GM12878 (cell line): Measurements from ENCODE around the gene FNTB. TPM values are rescaled to one million over a fixed set of nuclear protein-coding genes. Genes with fewer than 3 reads are reported as not detected.

Experiments used
- ATAC-seq: fragments of 200-7000 bp; cut with Tn5 transposase; 3 replicates; pipeline ENCODE4 v1.9.1; 2020; ENCODE audit warnings: mild to moderate bottlenecking, moderate library complexity
- BruUV-seq: library from RNA; stranded (reverse); fragments of 400-500 nt; replicated peaks from 2 replicates; lab custom pipeline; 2021; lab: Mats Ljungman, UMichigan
- CTCF ChIA-PET: fragments of 300-600 bp; sonication (Branson Sonifier 250); formaldehyde crosslinking; extraction: SDS; loops from one replicate; lab custom pipeline; 2021; ENCODE audit warnings: inconsistent platforms; lab: Yijun Ruan, JAX
- POLR2A ChIA-PET: fragments of 350-600 bp; formaldehyde crosslinking; extraction: SDS; loops from one replicate; lab custom pipeline; 2021; ENCODE audit warnings: inconsistent platforms; lab: Charles Lee
- RAD21 ChIA-PET: fragments of 300-600 bp; sonication (Branson Sonifier 250); formaldehyde crosslinking; loops from one replicate; lab custom pipeline; 2023; ENCODE audit warnings: antibody characterized with exemption; ENCODE audit not compliant: unreplicated experiment; lab: Charles Lee
- SMC1A ChIA-PET: fragments of 300-600 bp; sonication (Branson Sonifier 250); formaldehyde crosslinking; loops from one replicate; lab custom pipeline; 2023; ENCODE audit not compliant: unreplicated experiment, uncharacterized antibody; lab: Charles Lee
- DNase-seq: peaks from one replicate; pipeline ENCODE4 v3.0.0-alpha.2; 2011; ENCODE audit warnings: low read depth, low spot score
- FAIRE-seq: peaks from 3 replicates; lab custom pipeline; 2011; peaks lifted over from hg19 to GRCh38; lab: Jason Lieb, UNC
- H2AFZ ChIP-seq: 2 replicates; pipeline ENCODE4 v1.6.0; 2011; ENCODE audit warnings: low read depth, low read length, control low read depth; ENCODE audit not compliant: control insufficient read depth
- H3K27ac ChIP-seq: 2 replicates; pipeline ENCODE4 v1.5.1; 2011; ENCODE audit warnings: control low read depth; ENCODE audit not compliant: control insufficient read depth, insufficient read depth
- H3K27me3 ChIP-seq, 2 experiments: replicated peaks in 1 of 2; 2 replicates each; pipeline versions ENCODE4 v1.6.0 to v1.6.1; 2011; ENCODE audit warnings: low read length in 1 of 2; ENCODE audit not compliant: control insufficient read depth in 2 of 2, insufficient read depth in 2 of 2
- H3K36me3 ChIP-seq, 2 experiments: 2 replicates each; pipeline ENCODE4 v1.5.1; 2011; ENCODE audit warnings: low read length in 1 of 2; ENCODE audit not compliant: control insufficient read depth in 2 of 2, insufficient read depth in 2 of 2
- H3K4me1 ChIP-seq: 2 replicates; pipeline ENCODE4 v1.6.1; 2011; ENCODE audit warnings: mild to moderate bottlenecking, low read length, moderate library complexity, mixed read lengths; ENCODE audit not compliant: control insufficient read depth, insufficient read depth
- H3K4me2 ChIP-seq: 2 replicates; pipeline ENCODE4 v1.6.0; 2011; ENCODE audit warnings: control low read depth; ENCODE audit not compliant: control insufficient read depth, insufficient read depth
- H3K4me3 ChIP-seq: fragments of 200-600 bp; sonication (generic); 2 replicates; pipeline ENCODE4 v1.5.1; 2016
- H3K79me2 ChIP-seq: 2 replicates; pipeline ENCODE4 v1.6.0; 2011; ENCODE audit warnings: low read length; ENCODE audit not compliant: control insufficient read depth, insufficient read depth
- H3K9ac ChIP-seq: 2 replicates; pipeline ENCODE4 v1.8.0; 2011; ENCODE audit warnings: low read length, control low read depth, mixed read lengths; ENCODE audit not compliant: control insufficient read depth, insufficient read depth
- H3K9me3 ChIP-seq: replicated peaks from 3 replicates; pipeline ENCODE4 v1.5.1; 2011; ENCODE audit warnings: mild to moderate bottlenecking, low read length; ENCODE audit not compliant: control insufficient read depth, insufficient read depth
- H4K20me1 ChIP-seq: 2 replicates; pipeline ENCODE4 v1.6.0; 2011; ENCODE audit not compliant: control insufficient read depth, insufficient read depth
- BACH1 ChIP-seq: fragments of 450-650 bp; IDR thresholded peaks from 2 replicates; pipeline ENCODE4 v1.6.1; 2017; ENCODE audit warnings: mild to moderate bottlenecking, borderline replicate concordance
- CBX5 ChIP-seq: sonication (generic); IDR thresholded peaks from 2 replicates; pipeline ENCODE4 v1.6.1; 2016; ENCODE audit warnings: low read depth, moderate library complexity, mild to moderate bottlenecking, inconsistent platforms
- CEBPZ ChIP-seq: fragments of 150-350 bp; IDR thresholded peaks from 2 replicates; pipeline ENCODE4 v1.6.1; 2016; ENCODE audit warnings: low read depth, low read length
- ESRRA ChIP-seq: IDR thresholded peaks from 2 replicates; pipeline ENCODE4 v1.6.1; 2012; ENCODE audit warnings: mild to moderate bottlenecking, low read length, improper control_type of control experiment
- PBX3 ChIP-seq: IDR thresholded peaks from 2 replicates; pipeline ENCODE4 v1.6.1; 2011; ENCODE audit warnings: mild to moderate bottlenecking, low read depth, low read length, moderate library complexity; ENCODE audit not compliant: insufficient replicate concordance
- WGBS: methylation state at CpG from one replicate; pipeline ENCODE4 v1.1.6; 2016; ENCODE audit warnings: low lambda C conversion rate; ENCODE audit not compliant: insufficient replicate concordance, insufficient coverage; ENCODE audit errors: missing lambda C conversion rate; 5-methylcytosine and 5-hydroxymethylcytosine counted together
- in situ Hi-C: fragments of 300-500 bp; cut with MboI; formaldehyde crosslinking; loops from 9 replicates; pipeline ENCODE4 v1.14.3; 2018; ENCODE audit warnings: mixed read lengths
- intact Hi-C: fragments of 100-400 bp; cut with micrococcal nuclease; formaldehyde crosslinking; loops from one replicate; pipeline ENCODE4 v1.14.2; 2022; ENCODE audit not compliant: unreplicated experiment
- polyA plus RNA-seq, 11 experiments: library from polyadenylated mRNA; depleted of rRNA in 4 of 11; unstranded in 6 of 11; stranded (reverse) in 5 of 11; fragments of >200 nt; fragmentation: Nextera tagmentation in 4 of 11; fragmentation: Illumina TruSeq in 1 of 11; extraction: Ambion mirVana in 4 of 11; extraction: Trizol in 1 of 11; gene quantifications; 1 replicate in 1 of 11; 2 replicates in 10 of 11; pipeline versions ENCODE4 v1.2.1 to v1.2.3, GENCODE V29; 2011 to 2016; ENCODE audit warnings: inconsistent platforms in 2 of 11, missing spikeins in 2 of 11, low read depth in 1 of 11
- total RNA-seq, 4 experiments: library from RNA; depleted of rRNA in 3 of 4; stranded (reverse); fragments of >200 nt in 3 of 4; fragmentation: Illumina TruSeq in 1 of 4; extraction: Trizol in 1 of 4; gene quantifications; 2 replicates each; pipeline versions ENCODE4 v1.2.1 to v1.2.3, GENCODE V29; 2013 to 2021
- TF ChIP-seq, protein P1 (sequence below): IDR thresholded peaks from 2 replicates; pipeline ENCODE4 v1.6.1; 2011; ENCODE audit warnings: low read depth, mild to moderate bottlenecking, low read length, moderate library complexity, borderline replicate concordance; ENCODE audit errors: extremely low read depth
- TF ChIP-seq, protein P2 (sequence below): IDR thresholded peaks from 2 replicates; pipeline ENCODE4 v1.6.1; 2012; ENCODE audit warnings: mild to moderate bottlenecking, low read depth, low read length

FNTB gene
- total and polyA plus RNA-seq, 10 of the 15 experiments (the other 5 are each of a cell fraction or from before 2014, with no cell fraction given) = 10.4 to 25.1 (median 16.7) TPM

DNA sequence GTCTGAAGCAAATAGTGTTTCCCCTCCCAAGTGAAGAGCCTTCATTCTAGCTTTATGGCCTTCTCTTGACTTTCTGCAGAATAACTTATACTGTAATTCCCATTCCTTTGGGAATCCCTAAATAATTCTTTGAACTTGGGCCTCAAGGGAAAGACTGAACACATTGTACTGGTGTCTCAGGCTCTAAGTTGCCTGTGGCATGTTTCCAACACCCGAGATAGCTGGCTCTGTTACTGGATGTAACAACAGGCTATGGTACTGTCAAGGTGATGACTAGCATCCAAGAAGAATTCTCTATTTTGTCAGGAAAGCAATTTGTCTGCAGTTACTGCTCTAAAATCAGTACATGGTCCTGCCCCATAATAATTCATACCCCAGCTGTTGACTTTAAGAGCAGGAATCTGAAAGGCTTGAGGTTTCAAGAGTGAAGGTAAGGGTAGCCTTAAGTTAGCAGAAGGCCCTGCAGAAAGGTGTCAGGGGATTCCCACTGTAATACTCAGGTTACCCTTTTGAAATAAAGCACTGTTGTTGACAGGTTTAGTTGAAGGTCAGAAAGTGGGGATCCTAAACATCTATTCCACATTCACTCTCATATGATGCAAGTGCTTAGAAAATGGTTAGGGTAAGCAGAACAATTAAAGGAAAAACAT lies 49.4 kb upstream of the FNTB start:
- RAD21 ChIA-PET = interaction anchor here (0.8 to 2.5 kb wide), 3 partner anchors 22 to 49 kb away, joined by 3 to 10 read pairs (median 4); partner anchors contain the start of gene FNTB
- BruUV-seq = no TSS peak
- Histone ChIP-seq H3K4me2 (no peak overlapping the region), H3K4me1 (no peaks in the 10 kb centered on the region), H4K20me1 (no peaks in the 10 kb centered on the region), H3K79me2 (no peaks in the 10 kb centered on the region), H3K9me3 (no peaks in the 10 kb centered on the region), H2AFZ (no peak overlapping the region), H3K27me3 (no peaks in the 10 kb centered on the region), H3K4me3 (no peak overlapping the region), H3K9ac (no peak overlapping the region), H3K36me3 (peaks cover 3 to 16% of the 10 kb centered on the region in 2 experiments), H3K27ac (no peak overlapping the region)
- intact Hi-C loops = no loop called here
- DNase-seq (no peak), FAIRE-seq (no peak), ATAC-seq (peak; percentile 64)
- SMC1A ChIA-PET = interaction anchor here (0.9 to 2.4 kb wide), 5 partner anchors 11 to 550 kb away, joined by 3 to 25 read pairs (median 7); partner anchors contain the start of gene MTHFD1
- POLR2A ChIA-PET = interaction anchor here (1.1 to 1.9 kb wide), 3 partner anchors 9 to 22 kb away, joined by 5 to 7 read pairs (median 6); no protein-coding TSS in a partner anchor
- TF ChIP-seq, protein P1, sequence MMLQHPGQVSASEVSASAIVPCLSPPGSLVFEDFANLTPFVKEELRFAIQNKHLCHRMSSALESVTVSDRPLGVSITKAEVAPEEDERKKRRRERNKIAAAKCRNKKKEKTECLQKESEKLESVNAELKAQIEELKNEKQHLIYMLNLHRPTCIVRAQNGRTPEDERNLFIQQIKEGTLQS = no peak
- TF ChIP-seq ESRRA (no peak), CBX5 (no peak), PBX3 (no peak), CEBPZ (no peak), BACH1 (no peak)
- TF ChIP-seq, protein P2, sequence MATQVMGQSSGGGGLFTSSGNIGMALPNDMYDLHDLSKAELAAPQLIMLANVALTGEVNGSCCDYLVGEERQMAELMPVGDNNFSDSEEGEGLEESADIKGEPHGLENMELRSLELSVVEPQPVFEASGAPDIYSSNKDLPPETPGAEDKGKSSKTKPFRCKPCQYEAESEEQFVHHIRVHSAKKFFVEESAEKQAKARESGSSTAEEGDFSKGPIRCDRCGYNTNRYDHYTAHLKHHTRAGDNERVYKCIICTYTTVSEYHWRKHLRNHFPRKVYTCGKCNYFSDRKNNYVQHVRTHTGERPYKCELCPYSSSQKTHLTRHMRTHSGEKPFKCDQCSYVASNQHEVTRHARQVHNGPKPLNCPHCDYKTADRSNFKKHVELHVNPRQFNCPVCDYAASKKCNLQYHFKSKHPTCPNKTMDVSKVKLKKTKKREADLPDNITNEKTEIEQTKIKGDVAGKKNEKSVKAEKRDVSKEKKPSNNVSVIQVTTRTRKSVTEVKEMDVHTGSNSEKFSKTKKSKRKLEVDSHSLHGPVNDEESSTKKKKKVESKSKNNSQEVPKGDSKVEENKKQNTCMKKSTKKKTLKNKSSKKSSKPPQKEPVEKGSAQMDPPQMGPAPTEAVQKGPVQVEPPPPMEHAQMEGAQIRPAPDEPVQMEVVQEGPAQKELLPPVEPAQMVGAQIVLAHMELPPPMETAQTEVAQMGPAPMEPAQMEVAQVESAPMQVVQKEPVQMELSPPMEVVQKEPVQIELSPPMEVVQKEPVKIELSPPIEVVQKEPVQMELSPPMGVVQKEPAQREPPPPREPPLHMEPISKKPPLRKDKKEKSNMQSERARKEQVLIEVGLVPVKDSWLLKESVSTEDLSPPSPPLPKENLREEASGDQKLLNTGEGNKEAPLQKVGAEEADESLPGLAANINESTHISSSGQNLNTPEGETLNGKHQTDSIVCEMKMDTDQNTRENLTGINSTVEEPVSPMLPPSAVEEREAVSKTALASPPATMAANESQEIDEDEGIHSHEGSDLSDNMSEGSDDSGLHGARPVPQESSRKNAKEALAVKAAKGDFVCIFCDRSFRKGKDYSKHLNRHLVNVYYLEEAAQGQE = no peak
- in situ Hi-C loops = no loop called here
- CTCF ChIA-PET = interaction anchor here (1.0 to 2.2 kb wide), 6 partner anchors 10 to 116 kb away, joined by 3 to 15 read pairs (median 7); no protein-coding TSS in a partner anchor
- 100% methylated on average over 1 of the region's 1 CpG for WGBS
